HEK293T (cell line): Measurements from ENCODE around the gene IDH2.

Experiments
- FOXA1 ChIP-seq: fragments of 450-650 bp; IDR thresholded peaks from 2 replicates; pipeline ENCODE4 v1.6.1; 2016; ENCODE audit warnings: mild to moderate bottlenecking
- FOXK2 ChIP-seq: fragments of 450-650 bp; IDR thresholded peaks from 2 replicates; pipeline ENCODE4 v1.6.1; 2016; ENCODE audit warnings: mild to moderate bottlenecking
- FOXM1 ChIP-seq: fragments of 450-650 bp; IDR thresholded peaks from 2 replicates; pipeline ENCODE4 v1.6.1; 2017; ENCODE audit warnings: mild to moderate bottlenecking, borderline replicate concordance

DNA sequence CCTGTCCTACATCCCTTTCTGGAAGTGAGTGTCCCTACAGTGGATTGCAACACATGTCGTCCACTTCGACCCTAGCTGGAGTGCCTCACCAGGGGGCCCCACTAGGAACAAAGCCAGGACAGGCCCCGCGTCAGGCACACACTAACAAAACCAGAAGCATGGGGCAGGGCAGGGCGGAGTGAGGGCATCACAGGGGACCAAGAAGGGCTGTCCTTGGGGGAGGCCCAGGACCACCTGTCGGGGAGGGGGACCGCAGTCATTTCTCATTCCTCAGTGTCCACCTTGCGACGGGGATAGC, 21.9 kb downstream of the IDH2 start:
- no peak for TF ChIP-seq FOXA1
- TF ChIP-seq FOXM1, result no peak
- no peak for TF ChIP-seq FOXK2
